T47D (cell line): Measurements from ENCODE around the gene MYO1H.
"Not testable (repeated sequence)": the region's sequence is repeated elsewhere in the genome, so short reads cannot be mapped to it uniquely, and the experiment has no call there.

Experiments used
- DNase-seq, 2 experiments: peaks; one replicate each; pipeline versions ENCODE4 v3.0.0 to v3.0.0-alpha.2; 2011 to 2012; ENCODE audit warnings: low read depth in 1 of 2, low spot score in 1 of 2
- JUND ChIP-seq: IDR thresholded peaks from 2 replicates; pipeline ENCODE4 v1.6.1; 2012; ENCODE audit warnings: low read depth
- in situ Hi-C: cut with HindIII; loops from 2 replicates; pipeline ENCODE4 v1.10.0; 2016; ENCODE audit warnings: low sequenced_read_pairs, low pct_unique_long_range_greater_than_20kb

Gene MYO1H

GRCh38 chr12:109436188-109436560 is 88.5 kb downstream of the MYO1H start:
- no peak for TF ChIP-seq JUND

GRCh38 chr12:109439181-109439580 is 91.5 kb downstream of the MYO1H start:
- no peak for DNase-seq
- TF ChIP-seq JUND, result no peak
- in situ Hi-C loops, result no loop called here

More at GRCh38 chr12:109436188-109436560, 88.5 kb downstream of the MYO1H start:
- in situ Hi-C loops, result no loop called here
- no peak for DNase-seq

DNA sequence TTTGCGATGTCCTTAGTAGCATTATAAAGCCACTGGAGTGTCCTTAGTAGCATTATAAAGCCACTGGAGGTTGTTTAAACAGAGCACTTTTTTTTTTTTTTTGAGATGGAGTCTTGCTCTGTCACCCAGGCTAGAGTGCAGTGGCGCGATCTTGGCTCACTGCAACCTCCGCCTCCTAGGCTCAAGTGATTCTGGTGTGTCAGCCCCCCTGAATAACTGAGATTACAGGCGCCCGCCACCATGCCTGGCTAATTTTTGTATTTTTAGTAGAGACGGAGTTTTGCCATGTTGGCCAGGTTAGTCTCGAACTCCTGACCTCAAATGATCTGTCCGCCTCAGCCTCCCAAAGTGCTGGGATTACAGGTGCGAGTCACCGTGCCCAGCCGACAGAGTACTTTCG is 92.3 kb downstream of the MYO1H start:
- in situ Hi-C loops, DNase-seq: not testable (repeated sequence)

DNA sequence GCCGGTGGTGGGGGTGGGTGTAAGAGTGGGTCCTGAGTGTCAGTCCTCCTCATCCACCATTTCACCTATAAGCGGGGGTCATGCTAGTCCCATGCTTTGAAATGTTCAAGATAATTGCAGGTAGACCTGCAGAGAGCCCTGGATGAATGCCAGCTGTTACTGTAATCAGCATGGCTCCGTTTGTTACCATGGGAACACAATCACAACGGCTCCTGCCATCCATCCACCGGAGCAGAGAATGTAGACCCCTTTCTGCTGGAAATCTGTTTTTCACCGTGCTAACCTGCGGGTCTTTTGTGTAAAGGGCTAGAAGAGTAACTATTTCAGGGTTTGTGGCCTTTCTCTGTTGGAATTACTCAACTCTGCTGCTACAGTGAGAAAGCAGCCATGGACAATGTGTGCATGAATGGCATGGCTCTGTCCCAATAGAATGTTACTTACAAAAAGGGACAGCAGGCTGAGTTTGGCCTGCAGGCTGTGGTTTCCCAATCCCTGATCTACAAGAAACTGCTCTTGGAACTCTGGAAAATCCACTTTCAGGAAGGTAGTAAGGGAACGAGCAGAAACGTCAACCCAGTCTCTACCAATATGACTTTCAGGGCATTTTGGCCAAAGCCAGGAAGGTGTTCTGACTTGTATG is 93.3 kb downstream of the MYO1H start:
- in situ Hi-C loops, result no loop called here
- TF ChIP-seq JUND, result no peak
- DNase-seq, result peak in 1 of 2 experiments; percentile 44

DNA sequence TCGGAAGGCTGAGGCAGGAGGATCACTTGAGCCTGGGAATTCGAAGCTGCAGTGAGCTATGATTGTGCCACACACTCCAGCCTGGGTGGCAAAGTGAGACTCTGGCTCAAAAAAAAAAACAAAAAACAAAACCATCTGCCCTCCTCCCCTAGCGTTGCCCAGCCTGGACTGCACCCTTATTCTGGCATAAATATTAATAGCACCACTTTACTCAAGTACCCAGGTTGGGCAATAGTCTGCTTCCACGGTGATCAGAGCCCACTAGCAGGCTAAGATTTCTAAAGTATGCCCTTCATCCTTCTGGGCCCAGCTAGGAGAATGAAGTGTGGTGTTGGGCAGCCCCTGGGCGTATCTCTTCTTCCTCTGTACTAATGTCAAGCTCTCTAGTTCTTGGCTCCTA is 96.1 kb downstream of the MYO1H start:
- TF ChIP-seq JUND, result no peak
- in situ Hi-C loops, result no loop called here
- DNase-seq, result no peak

GRCh38 chr12:109444259-109444658 is 96.6 kb downstream of the MYO1H start:
- no peak for TF ChIP-seq JUND
- DNase-seq, result peak in 1 of 2 experiments; percentile 77
- in situ Hi-C loops, result no loop called here

- in situ Hi-C loops, result no loop called here
- no peak for TF ChIP-seq JUND
- DNase-seq, result no peak
These were observed 97.5 kb downstream of the MYO1H start for GRCh38 chr12:109445191-109445609.

GRCh38 chr12:109446869-109447268 is 99.2 kb downstream of the MYO1H start:
- in situ Hi-C loops, result no loop called here
- no peak for TF ChIP-seq JUND
- no peak for DNase-seq

GRCh38 chr12:109447482-109447881 is 99.8 kb downstream of the MYO1H start:
- DNase-seq, result no peak
- TF ChIP-seq JUND, result no peak
- in situ Hi-C loops, result no loop called here

- no peak for DNase-seq
- no peak for TF ChIP-seq JUND
- in situ Hi-C loops, result no loop called here
These were observed 100.6 kb downstream of the MYO1H start for GRCh38 chr12:109448272-109448671.

DNA sequence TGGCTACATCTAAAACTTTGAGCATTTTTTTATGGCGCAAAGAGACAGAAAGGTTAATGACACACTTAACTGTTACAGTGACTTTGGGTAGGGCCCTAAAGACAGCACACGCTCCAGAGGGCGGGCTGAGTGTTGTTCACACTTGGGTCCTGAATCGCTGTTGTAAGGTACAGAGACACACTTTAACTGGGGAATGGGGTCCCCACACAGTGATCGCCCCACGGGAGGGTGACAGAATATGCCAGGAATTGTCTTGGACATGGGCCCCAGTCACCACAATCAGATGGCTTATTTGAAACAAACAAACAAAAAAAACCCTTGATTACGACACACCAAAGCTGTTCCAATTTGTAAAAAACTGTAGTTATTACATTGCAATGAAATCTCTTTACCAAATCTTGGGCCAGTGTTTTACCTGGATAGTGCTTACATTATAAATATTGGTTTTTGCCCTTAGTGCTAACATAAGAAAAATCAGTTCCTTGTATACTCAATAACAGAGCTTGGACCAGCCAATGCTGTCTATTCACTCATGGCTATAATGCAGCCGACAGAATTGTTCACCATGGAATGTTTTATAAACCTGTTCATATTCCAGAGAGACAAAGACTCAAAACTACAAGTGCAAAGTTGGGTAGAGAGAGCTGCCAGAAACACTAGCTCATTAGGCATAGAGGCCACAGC is 101.1 kb downstream of the MYO1H start:
- in situ Hi-C loops, result no loop called here
- TF ChIP-seq JUND, result peak; percentile 34; the same call in 1 of the 2 replicates
- DNase-seq, result peak; percentile 47 to 56

DNA sequence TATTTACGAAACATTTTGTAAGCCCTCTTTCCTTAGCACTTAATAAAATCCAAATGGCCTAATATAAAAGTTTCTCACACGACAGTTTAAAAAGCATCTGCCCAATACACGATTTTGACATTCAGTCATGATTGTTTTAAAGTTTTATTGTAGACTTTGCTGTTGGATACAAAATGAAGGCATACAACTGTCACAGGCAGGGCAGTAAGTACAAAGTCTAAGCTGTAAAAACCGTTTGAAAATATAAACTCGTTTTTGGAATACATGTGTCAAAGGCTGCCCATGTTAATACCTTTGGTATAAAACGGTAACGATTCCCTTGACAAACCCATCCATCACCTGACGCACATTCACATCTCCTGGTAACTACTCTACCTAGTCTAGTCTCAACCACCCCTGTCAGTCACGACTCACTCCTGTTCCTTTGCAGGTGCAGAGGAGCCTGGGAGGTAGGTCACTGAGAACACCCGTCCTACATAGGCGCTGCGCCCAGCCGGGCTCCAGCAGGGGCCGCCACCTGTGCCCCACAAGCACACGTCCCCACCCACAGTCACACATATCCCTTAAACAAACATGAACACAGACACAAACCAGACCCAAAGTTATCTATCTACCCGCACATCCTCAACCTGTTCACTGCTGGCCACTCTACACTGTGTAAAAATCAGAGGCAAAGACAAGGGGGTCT is 102.3 kb downstream of the MYO1H start:
- in situ Hi-C loops, result no loop called here
- TF ChIP-seq JUND, result no peak
- no peak for DNase-seq

GRCh38 chr12:109450980-109451379 is 103.3 kb downstream of the MYO1H start:
- DNase-seq, result no peak
- TF ChIP-seq JUND, result no peak
- in situ Hi-C loops, result no loop called here
